H7 (cell line): ENCODE results near the gene HECW1. TPM values are rescaled to one million over a fixed set of nuclear protein-coding genes. Genes with fewer than 3 reads are reported as not detected.

Experiments
- DNase-seq: peaks from one replicate; pipeline ENCODE4 v3.0.0; 2012
- H3K27me3 ChIP-seq: 2 replicates; pipeline ENCODE4 v1.6.0; 2011; ENCODE audit warnings: mild to moderate bottlenecking, low read length; ENCODE audit not compliant: control insufficient read depth, insufficient read depth
- H3K36me3 ChIP-seq: replicated peaks from 2 replicates; pipeline ENCODE4 v1.5.1; 2011; ENCODE audit warnings: low read length; ENCODE audit not compliant: control insufficient read depth, insufficient read depth
- H3K4me3 ChIP-seq: 2 replicates; pipeline ENCODE4 v1.5.1; 2011; ENCODE audit warnings: low read depth, mild to moderate bottlenecking, control low read depth, low read length, moderate library complexity; ENCODE audit not compliant: insufficient read depth
- total RNA-seq: library from RNA; depleted of rRNA; stranded (reverse); fragments of >200 nt; shearing (Covaris generic); gene quantifications from 2 replicates; pipeline ENCODE4 v1.2.3, GENCODE V29; 2014

The HECW1 gene
- total RNA-seq, 1 experiment from 2014 or later, result 4.3 TPM

- Histone ChIP-seq H3K27me3 (no peaks in the 10 kb centered on the region), H3K4me3 (no peak overlapping the region), H3K36me3 (no peaks in the 10 kb centered on the region)
- no peak for DNase-seq
Measured at GRCh38 chr7:43542716-43543115, 430.3 kb downstream of the HECW1 start.

GRCh38 chr7:43546231-43546630, 433.8 kb downstream of the HECW1 start:
- no peak for DNase-seq
- Histone ChIP-seq H3K27me3 (no peaks in the 10 kb centered on the region), H3K4me3 (no peak overlapping the region), H3K36me3 (no peaks in the 10 kb centered on the region)

GRCh38 chr7:43550427-43550826, 438.0 kb downstream of the HECW1 start:
- Histone ChIP-seq H3K4me3 (no peak overlapping the region), H3K36me3 (no peaks in the 10 kb centered on the region), H3K27me3 (no peaks in the 10 kb centered on the region)
- DNase-seq, result no peak

GRCh38 chr7:43552122-43552521, 439.7 kb downstream of the HECW1 start:
- Histone ChIP-seq H3K27me3 (no peaks in the 10 kb centered on the region), H3K4me3 (no peak overlapping the region), H3K36me3 (no peaks in the 10 kb centered on the region)
- no peak for DNase-seq

- DNase-seq, result no peak
Measured at GRCh38 chr7:43553999-43554398, 441.6 kb downstream of the HECW1 start.

GRCh38 chr7:43554423-43554822, 442.0 kb downstream of the HECW1 start:
- Histone ChIP-seq H3K4me3 (no peak overlapping the region), H3K27me3 (no peaks in the 10 kb centered on the region), H3K36me3 (no peaks in the 10 kb centered on the region)
- DNase-seq, result no peak

More at GRCh38 chr7:43553999-43554398, 441.6 kb downstream of the HECW1 start:
- no peaks in the 10 kb centered on the region for H3K36me3 ChIP-seq
- H3K4me3 ChIP-seq, result no peak overlapping the region
- H3K27me3 ChIP-seq, result no peaks in the 10 kb centered on the region

- Histone ChIP-seq H3K4me3 (no peak overlapping the region), H3K27me3 (no peaks in the 10 kb centered on the region)
- DNase-seq, result no peak
Measured at GRCh38 chr7:43557831-43558495, 445.5 kb downstream of the HECW1 start.

GRCh38 chr7:43559171-43559945, 446.9 kb downstream of the HECW1 start:
- DNase-seq, result no peak
- H3K4me3 ChIP-seq, result no peak overlapping the region
- H3K27me3 ChIP-seq, result no peaks in the 10 kb centered on the region
- no peaks in the 10 kb centered on the region for H3K36me3 ChIP-seq

More at GRCh38 chr7:43557831-43558495, 445.5 kb downstream of the HECW1 start:
- H3K36me3 ChIP-seq, result no peaks in the 10 kb centered on the region

- no peak overlapping the region for H3K4me3 ChIP-seq
- no peaks in the 10 kb centered on the region for H3K36me3 ChIP-seq
- no peak for DNase-seq
- no peaks in the 10 kb centered on the region for H3K27me3 ChIP-seq
Measured at GRCh38 chr7:43559946-43560335, 447.5 kb downstream of the HECW1 start.

GRCh38 chr7:43560742-43561330, 448.4 kb downstream of the HECW1 start:
- H3K27me3 ChIP-seq, result no peaks in the 10 kb centered on the region
- H3K36me3 ChIP-seq, result no peaks in the 10 kb centered on the region
- no peak overlapping the region for H3K4me3 ChIP-seq
- DNase-seq, result no peak

- H3K27me3 ChIP-seq, result no peaks in the 10 kb centered on the region
- no peak for DNase-seq
- no peaks in the 10 kb centered on the region for H3K36me3 ChIP-seq
- no peak overlapping the region for H3K4me3 ChIP-seq
Measured at GRCh38 chr7:43562383-43562782, 449.9 kb downstream of the HECW1 start.

- no peak for DNase-seq
- no peaks in the 10 kb centered on the region for H3K27me3 ChIP-seq
- no peak overlapping the region for H3K4me3 ChIP-seq
Measured at GRCh38 chr7:43565786-43566185, 453.3 kb downstream of the HECW1 start.

GRCh38 chr7:43568529-43568928, 456.1 kb downstream of the HECW1 start:
- no peak for DNase-seq
- H3K36me3 ChIP-seq, result no peaks in the 10 kb centered on the region
- H3K4me3 ChIP-seq, result no peak overlapping the region
- H3K27me3 ChIP-seq, result no peaks in the 10 kb centered on the region

More at GRCh38 chr7:43565786-43566185, 453.3 kb downstream of the HECW1 start:
- no peaks in the 10 kb centered on the region for H3K36me3 ChIP-seq

- H3K4me3 ChIP-seq, result no peak overlapping the region
- H3K36me3 ChIP-seq, result no peaks in the 10 kb centered on the region
- DNase-seq, result no peak
- H3K27me3 ChIP-seq, result no peaks in the 10 kb centered on the region
Measured at GRCh38 chr7:43569424-43569823, 457.0 kb downstream of the HECW1 start.
